GM12801 (cell line): Measurements from ENCODE around the gene PFN2.

Source experiments
- TF ChIP-seq, protein P1 (sequence below): IDR thresholded peaks from one replicate; pipeline ENCODE4 v1.5.1; 2011; ENCODE audit warnings: control low read depth; ENCODE audit not compliant: insufficient read length; ENCODE audit errors: extremely low read depth

The PFN2 gene

DNA sequence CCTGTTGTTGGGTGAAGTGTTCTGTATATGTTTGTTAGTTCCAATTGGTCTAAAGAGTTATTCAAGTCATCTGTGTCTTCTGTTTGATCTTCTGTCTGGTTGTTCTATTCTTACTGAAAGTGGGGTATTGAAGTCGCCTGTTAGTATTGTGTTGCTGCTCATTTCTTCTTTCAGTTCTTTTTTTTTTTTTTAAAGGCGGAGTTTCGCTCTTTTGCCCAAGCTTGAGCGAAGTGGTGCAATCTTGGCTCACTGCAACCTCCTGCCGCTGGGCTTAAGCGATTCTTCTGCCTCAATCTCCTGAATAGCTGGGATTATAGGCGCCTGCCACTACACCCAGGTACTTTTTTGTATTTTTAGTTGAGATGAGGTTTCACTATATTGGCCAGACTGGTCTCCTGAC is 23.5 kb downstream of the PFN2 start:
- TF ChIP-seq, protein P1, sequence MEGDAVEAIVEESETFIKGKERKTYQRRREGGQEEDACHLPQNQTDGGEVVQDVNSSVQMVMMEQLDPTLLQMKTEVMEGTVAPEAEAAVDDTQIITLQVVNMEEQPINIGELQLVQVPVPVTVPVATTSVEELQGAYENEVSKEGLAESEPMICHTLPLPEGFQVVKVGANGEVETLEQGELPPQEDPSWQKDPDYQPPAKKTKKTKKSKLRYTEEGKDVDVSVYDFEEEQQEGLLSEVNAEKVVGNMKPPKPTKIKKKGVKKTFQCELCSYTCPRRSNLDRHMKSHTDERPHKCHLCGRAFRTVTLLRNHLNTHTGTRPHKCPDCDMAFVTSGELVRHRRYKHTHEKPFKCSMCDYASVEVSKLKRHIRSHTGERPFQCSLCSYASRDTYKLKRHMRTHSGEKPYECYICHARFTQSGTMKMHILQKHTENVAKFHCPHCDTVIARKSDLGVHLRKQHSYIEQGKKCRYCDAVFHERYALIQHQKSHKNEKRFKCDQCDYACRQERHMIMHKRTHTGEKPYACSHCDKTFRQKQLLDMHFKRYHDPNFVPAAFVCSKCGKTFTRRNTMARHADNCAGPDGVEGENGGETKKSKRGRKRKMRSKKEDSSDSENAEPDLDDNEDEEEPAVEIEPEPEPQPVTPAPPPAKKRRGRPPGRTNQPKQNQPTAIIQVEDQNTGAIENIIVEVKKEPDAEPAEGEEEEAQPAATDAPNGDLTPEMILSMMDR, result no peak

- TF ChIP-seq, protein P1, result no peak
Measured at GRCh38 chr3:149942409-149942808, 28.3 kb downstream of the PFN2 start.

GRCh38 chr3:149941946-149942345 is 28.7 kb downstream of the PFN2 start:
- TF ChIP-seq, protein P1, result no peak

DNA sequence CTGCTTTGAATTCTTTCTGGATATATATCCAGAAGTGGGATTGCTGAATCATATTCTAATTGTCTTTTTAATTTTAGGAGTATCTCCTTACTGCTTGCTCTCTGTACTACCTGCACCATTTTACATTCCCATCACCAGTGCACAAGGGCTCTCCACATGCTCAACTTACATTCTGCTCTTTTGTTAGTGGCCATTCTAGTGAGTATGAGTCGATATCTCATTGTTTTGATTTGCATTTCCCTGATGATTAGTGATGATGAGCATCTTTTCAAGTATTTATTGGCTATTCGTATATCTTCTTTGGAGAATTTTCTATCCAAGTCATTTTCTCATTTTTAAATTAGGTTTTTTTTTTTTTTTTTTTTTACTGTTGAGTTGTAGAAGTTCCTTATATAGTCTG is 29.5 kb downstream of the PFN2 start:
- TF ChIP-seq, protein P1, result no peak

DNA sequence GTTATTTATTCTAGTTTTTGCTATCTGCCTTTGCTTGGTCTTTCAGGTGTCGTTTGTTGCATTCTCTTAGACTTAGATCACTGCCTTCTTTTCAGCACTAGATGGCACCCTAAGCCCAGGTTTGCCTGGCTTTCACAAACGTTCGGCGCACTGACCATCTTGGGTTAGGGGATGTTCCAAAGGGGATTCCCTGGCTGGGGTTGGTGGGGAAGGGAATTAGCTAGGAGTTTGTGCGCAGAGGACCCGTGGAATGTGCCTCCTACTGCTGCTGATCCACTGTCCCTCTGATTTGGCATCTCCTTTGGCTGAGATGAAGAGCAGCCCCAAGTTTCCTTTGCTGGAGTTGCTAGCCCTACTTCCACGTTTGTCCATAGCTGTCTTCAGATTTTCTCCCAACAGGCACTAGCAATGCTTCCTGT is 33.9 kb downstream of the PFN2 start:
- TF ChIP-seq, protein P1, result no peak

- TF ChIP-seq, protein P1, result no peak
Measured at GRCh38 chr3:149934524-149934923, 36.2 kb downstream of the PFN2 start.

GRCh38 chr3:149933858-149934257 is 36.8 kb downstream of the PFN2 start:
- TF ChIP-seq, protein P1, result no peak

- TF ChIP-seq, protein P1, result no peak
Measured at GRCh38 chr3:149933008-149933407, 37.7 kb downstream of the PFN2 start.
